ENCODE results near the gene NCR2.

NCR2 gene

GRCh38 chr6:41298785-41299502, 36.5 kb upstream of the NCR2 start:
- TF ChIP-seq, protein P1, sequence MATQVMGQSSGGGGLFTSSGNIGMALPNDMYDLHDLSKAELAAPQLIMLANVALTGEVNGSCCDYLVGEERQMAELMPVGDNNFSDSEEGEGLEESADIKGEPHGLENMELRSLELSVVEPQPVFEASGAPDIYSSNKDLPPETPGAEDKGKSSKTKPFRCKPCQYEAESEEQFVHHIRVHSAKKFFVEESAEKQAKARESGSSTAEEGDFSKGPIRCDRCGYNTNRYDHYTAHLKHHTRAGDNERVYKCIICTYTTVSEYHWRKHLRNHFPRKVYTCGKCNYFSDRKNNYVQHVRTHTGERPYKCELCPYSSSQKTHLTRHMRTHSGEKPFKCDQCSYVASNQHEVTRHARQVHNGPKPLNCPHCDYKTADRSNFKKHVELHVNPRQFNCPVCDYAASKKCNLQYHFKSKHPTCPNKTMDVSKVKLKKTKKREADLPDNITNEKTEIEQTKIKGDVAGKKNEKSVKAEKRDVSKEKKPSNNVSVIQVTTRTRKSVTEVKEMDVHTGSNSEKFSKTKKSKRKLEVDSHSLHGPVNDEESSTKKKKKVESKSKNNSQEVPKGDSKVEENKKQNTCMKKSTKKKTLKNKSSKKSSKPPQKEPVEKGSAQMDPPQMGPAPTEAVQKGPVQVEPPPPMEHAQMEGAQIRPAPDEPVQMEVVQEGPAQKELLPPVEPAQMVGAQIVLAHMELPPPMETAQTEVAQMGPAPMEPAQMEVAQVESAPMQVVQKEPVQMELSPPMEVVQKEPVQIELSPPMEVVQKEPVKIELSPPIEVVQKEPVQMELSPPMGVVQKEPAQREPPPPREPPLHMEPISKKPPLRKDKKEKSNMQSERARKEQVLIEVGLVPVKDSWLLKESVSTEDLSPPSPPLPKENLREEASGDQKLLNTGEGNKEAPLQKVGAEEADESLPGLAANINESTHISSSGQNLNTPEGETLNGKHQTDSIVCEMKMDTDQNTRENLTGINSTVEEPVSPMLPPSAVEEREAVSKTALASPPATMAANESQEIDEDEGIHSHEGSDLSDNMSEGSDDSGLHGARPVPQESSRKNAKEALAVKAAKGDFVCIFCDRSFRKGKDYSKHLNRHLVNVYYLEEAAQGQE (tag by site-specific recombination; IDR thresholded peaks at IDR 0.05) = no peak
- no peak for TF ChIP-seq ZNF19 (tag by site-specific recombination; IDR thresholded peaks at IDR 0.05; ENCODE audit: low read depth)
- no peak for TF ChIP-seq ZNF202 (tag by site-specific recombination; IDR thresholded peaks at IDR 0.05; ENCODE audit: borderline replicate concordance)
- TF ChIP-seq KLF9 (tag by site-specific recombination; IDR thresholded peaks at IDR 0.05; ENCODE audit: low read depth) = no peak
- TF ChIP-seq SALL2 (tag by site-specific recombination; IDR thresholded peaks at IDR 0.05; ENCODE audit: borderline replicate concordance) = no peak
- no peak for TF ChIP-seq ZNF510 (tag by site-specific recombination; IDR thresholded peaks at IDR 0.05; ENCODE audit: insufficient replicate concordance)
- TF ChIP-seq ZBTB21 (tag by site-specific recombination; IDR thresholded peaks at IDR 0.05) = no peak
- TF ChIP-seq ZNF747 (tag by site-specific recombination; IDR thresholded peaks at IDR 0.05) = no peak
- TF ChIP-seq ZNF391 (tag by site-specific recombination; IDR thresholded peaks at IDR 0.05; ENCODE audit: borderline replicate concordance, low read depth) = no peak
- TF ChIP-seq, protein P2, sequence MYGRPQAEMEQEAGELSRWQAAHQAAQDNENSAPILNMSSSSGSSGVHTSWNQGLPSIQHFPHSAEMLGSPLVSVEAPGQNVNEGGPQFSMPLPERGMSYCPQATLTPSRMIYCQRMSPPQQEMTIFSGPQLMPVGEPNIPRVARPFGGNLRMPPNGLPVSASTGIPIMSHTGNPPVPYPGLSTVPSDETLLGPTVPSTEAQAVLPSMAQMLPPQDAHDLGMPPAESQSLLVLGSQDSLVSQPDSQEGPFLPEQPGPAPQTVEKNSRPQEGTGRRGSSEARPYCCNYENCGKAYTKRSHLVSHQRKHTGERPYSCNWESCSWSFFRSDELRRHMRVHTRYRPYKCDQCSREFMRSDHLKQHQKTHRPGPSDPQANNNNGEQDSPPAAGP (tag by site-specific recombination; IDR thresholded peaks at IDR 0.05) = no peak
- no peak for TF ChIP-seq ZNF529 (tag by site-specific recombination; IDR thresholded peaks at IDR 0.05; ENCODE audit: insufficient replicate concordance)
- no peak for TF ChIP-seq ZNF433 (tag by site-specific recombination; IDR thresholded peaks at IDR 0.05; ENCODE audit: low read depth)
- TF ChIP-seq MEIS1 (CRISPR knock-in tag; IDR thresholded peaks at IDR 0.05; ENCODE audit: borderline replicate concordance) = no peak
- TF ChIP-seq, protein P3, sequence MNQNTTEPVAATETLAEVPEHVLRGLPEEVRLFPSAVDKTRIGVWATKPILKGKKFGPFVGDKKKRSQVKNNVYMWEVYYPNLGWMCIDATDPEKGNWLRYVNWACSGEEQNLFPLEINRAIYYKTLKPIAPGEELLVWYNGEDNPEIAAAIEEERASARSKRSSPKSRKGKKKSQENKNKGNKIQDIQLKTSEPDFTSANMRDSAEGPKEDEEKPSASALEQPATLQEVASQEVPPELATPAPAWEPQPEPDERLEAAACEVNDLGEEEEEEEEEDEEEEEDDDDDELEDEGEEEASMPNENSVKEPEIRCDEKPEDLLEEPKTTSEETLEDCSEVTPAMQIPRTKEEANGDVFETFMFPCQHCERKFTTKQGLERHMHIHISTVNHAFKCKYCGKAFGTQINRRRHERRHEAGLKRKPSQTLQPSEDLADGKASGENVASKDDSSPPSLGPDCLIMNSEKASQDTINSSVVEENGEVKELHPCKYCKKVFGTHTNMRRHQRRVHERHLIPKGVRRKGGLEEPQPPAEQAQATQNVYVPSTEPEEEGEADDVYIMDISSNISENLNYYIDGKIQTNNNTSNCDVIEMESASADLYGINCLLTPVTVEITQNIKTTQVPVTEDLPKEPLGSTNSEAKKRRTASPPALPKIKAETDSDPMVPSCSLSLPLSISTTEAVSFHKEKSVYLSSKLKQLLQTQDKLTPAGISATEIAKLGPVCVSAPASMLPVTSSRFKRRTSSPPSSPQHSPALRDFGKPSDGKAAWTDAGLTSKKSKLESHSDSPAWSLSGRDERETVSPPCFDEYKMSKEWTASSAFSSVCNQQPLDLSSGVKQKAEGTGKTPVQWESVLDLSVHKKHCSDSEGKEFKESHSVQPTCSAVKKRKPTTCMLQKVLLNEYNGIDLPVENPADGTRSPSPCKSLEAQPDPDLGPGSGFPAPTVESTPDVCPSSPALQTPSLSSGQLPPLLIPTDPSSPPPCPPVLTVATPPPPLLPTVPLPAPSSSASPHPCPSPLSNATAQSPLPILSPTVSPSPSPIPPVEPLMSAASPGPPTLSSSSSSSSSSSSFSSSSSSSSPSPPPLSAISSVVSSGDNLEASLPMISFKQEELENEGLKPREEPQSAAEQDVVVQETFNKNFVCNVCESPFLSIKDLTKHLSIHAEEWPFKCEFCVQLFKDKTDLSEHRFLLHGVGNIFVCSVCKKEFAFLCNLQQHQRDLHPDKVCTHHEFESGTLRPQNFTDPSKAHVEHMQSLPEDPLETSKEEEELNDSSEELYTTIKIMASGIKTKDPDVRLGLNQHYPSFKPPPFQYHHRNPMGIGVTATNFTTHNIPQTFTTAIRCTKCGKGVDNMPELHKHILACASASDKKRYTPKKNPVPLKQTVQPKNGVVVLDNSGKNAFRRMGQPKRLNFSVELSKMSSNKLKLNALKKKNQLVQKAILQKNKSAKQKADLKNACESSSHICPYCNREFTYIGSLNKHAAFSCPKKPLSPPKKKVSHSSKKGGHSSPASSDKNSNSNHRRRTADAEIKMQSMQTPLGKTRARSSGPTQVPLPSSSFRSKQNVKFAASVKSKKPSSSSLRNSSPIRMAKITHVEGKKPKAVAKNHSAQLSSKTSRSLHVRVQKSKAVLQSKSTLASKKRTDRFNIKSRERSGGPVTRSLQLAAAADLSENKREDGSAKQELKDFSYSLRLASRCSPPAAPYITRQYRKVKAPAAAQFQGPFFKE (tag by site-specific recombination; IDR thresholded peaks at IDR 0.05; ENCODE audit: borderline replicate concordance) = no peak
- no peak for TF ChIP-seq BCL11A (tag by site-specific recombination; IDR thresholded peaks at IDR 0.05; ENCODE audit: low read depth)
- TF ChIP-seq ZNF629 (tag by site-specific recombination; IDR thresholded peaks at IDR 0.05) = no peak
- no peak for TF ChIP-seq ZBTB17 (tag by site-specific recombination; IDR thresholded peaks at IDR 0.05)
- no peak for TF ChIP-seq PRDM10 (tag by site-specific recombination; IDR thresholded peaks at IDR 0.05)
- Histone ChIP-seq H3K9me3 (ENCODE audit: control insufficient read depth, insufficient read depth, low read depth, low read length) (no peaks in the 10 kb centered on the region), H3K4me3 (ENCODE audit: low read depth, low read length) (no peak overlapping the region), H3K4me1 (ENCODE audit: control insufficient read depth, insufficient read depth, low read length) (no peaks in the 10 kb centered on the region), H3K36me3 (ENCODE audit: control insufficient read depth in 2 of 2, insufficient read depth in 1 of 2, low read length in 2 of 2) (no peaks in the 10 kb centered on the region), H3K27ac (ENCODE audit: extremely low read depth, low read depth, low read length) (no peak overlapping the region)
- CTCF ChIA-PET = interaction anchor here (0.6 to 1.8 kb wide), 8 partner anchors 10 to 576 kb away, joined by 3 to 6 read pairs (median 4); no protein-coding TSS in a partner anchor
- POLR2A ChIA-PET = no interaction called here

All from HEK293 (cell line).